HG02678 (cell line): ENCODE data around the gene LMTK2.

Experiments used
- ATAC-seq: cut with Tn5 transposase; IDR thresholded peaks from one replicate; pipeline ENCODE4 v1.9.1; 2021; ENCODE audit warnings: mild to moderate bottlenecking, moderate library complexity; ENCODE audit not compliant: unreplicated experiment

Gene LMTK2

GRCh38 chr7:98106647-98107312 lies at the start of gene LMTK2:
TSS of gene LMTK2 (plus strand) at chr7:98106862. CDS start at chr7:98107178, 316 bp downstream.
- peak; percentile 100 for ATAC-seq

GRCh38 chr7:98057157-98057556 lies 49.5 kb upstream of the LMTK2 start:
- no peak for ATAC-seq

- ATAC-seq = no peak
These were observed 48.5 kb upstream of the LMTK2 start for GRCh38 chr7:98058186-98058585.

GRCh38 chr7:98064233-98064632 lies 42.4 kb upstream of the LMTK2 start:
- no peak for ATAC-seq

GRCh38 chr7:98066208-98066607 lies 40.5 kb upstream of the LMTK2 start:
- no peak for ATAC-seq

GRCh38 chr7:98066934-98067507 lies 39.6 kb upstream of the LMTK2 start:
- ATAC-seq = no peak

- ATAC-seq = no peak
These were observed 33.6 kb upstream of the LMTK2 start for GRCh38 chr7:98073047-98073446.

- no peak for ATAC-seq
These were observed 30.9 kb upstream of the LMTK2 start for GRCh38 chr7:98075801-98076200.

GRCh38 chr7:98077762-98078161 lies 28.9 kb upstream of the LMTK2 start:
- ATAC-seq = no peak

GRCh38 chr7:98078197-98078870 lies 28.3 kb upstream of the LMTK2 start:
- no peak for ATAC-seq

GRCh38 chr7:98079891-98080648 lies 26.6 kb upstream of the LMTK2 start:
- ATAC-seq = no peak

- no peak for ATAC-seq
These were observed 25.3 kb upstream of the LMTK2 start for GRCh38 chr7:98081319-98081718.

- no peak for ATAC-seq
These were observed 22.0 kb upstream of the LMTK2 start for GRCh38 chr7:98084631-98085030.

- ATAC-seq = no peak
These were observed 21.0 kb upstream of the LMTK2 start for GRCh38 chr7:98085674-98086073.

- no peak for ATAC-seq
These were observed 20.4 kb upstream of the LMTK2 start for GRCh38 chr7:98086281-98086718.

- ATAC-seq = no peak
These were observed 18.6 kb upstream of the LMTK2 start for GRCh38 chr7:98088109-98088508.

- ATAC-seq = no peak
These were observed 16.5 kb upstream of the LMTK2 start for GRCh38 chr7:98090116-98090515.

- no peak for ATAC-seq
These were observed 15.6 kb upstream of the LMTK2 start for GRCh38 chr7:98091061-98091460.

GRCh38 chr7:98091523-98091922 lies 15.1 kb upstream of the LMTK2 start:
- ATAC-seq = no peak

- ATAC-seq = no peak
These were observed 9.5 kb upstream of the LMTK2 start for GRCh38 chr7:98097042-98097645.

GRCh38 chr7:98100088-98100487 lies 6.6 kb upstream of the LMTK2 start:
- no peak for ATAC-seq
